Loucy (cell line): Measurements from ENCODE around the gene CCDC93.

Source experiments
- H2AFZ ChIP-seq: fragments of 200-600 bp; sonication (generic); 2 replicates; pipeline ENCODE4 v1.6.0; 2016; ENCODE audit warnings: antibody characterized with exemption, mild to moderate bottlenecking, low read length, moderate library complexity
- H3F3A ChIP-seq: fragments of 200-600 bp; 2 replicates; pipeline ENCODE4 v1.6.0; 2016; ENCODE audit warnings: antibody characterized with exemption, low read depth, mild to moderate bottlenecking
- H3K27me3 ChIP-seq: fragments of 200-600 bp; sonication (generic); 2 replicates; pipeline ENCODE4 v1.6.1; 2014; ENCODE audit warnings: low read length, mild to moderate bottlenecking; ENCODE audit not compliant: insufficient read depth, poor library complexity, severe bottlenecking
- H3K36me3 ChIP-seq: fragments of 200-600 bp; sonication (generic); 2 replicates; pipeline ENCODE4 v1.6.1; 2016; ENCODE audit warnings: low read length; ENCODE audit not compliant: insufficient read depth
- H3K4me1 ChIP-seq: fragments of 200-600 bp; sonication (generic); 2 replicates; pipeline ENCODE4 v1.5.1; 2014; ENCODE audit warnings: low read length, mild to moderate bottlenecking; ENCODE audit not compliant: insufficient read depth, poor library complexity, severe bottlenecking
- H3K4me2 ChIP-seq: fragments of 200-600 bp; sonication (generic); 2 replicates; pipeline ENCODE4 v1.6.0; 2014; ENCODE audit warnings: antibody characterized with exemption, low read length, low read depth, mild to moderate bottlenecking; ENCODE audit not compliant: poor library complexity, severe bottlenecking
- H3K4me3 ChIP-seq: fragments of 200-600 bp; sonication (generic); 2 replicates; pipeline ENCODE4 v1.5.1; 2014; ENCODE audit warnings: low read length, mild to moderate bottlenecking, mixed read lengths; ENCODE audit not compliant: poor library complexity, severe bottlenecking
- H3K79me2 ChIP-seq: fragments of 200-600 bp; sonication (generic); 2 replicates; pipeline ENCODE4 v1.6.1; 2014; ENCODE audit warnings: low read length; ENCODE audit not compliant: insufficient read depth
- H3K9ac ChIP-seq: fragments of 200-600 bp; sonication (generic); 2 replicates; pipeline ENCODE4 v1.6.0; 2014; ENCODE audit warnings: mild to moderate bottlenecking, low read depth, low read length, moderate library complexity; ENCODE audit not compliant: poor library complexity, severe bottlenecking
- H3K9me2 ChIP-seq: fragments of 200-600 bp; sonication (generic); replicated peaks from 2 replicates; pipeline ENCODE4 v1.6.1; 2016; ENCODE audit warnings: low read depth, low read length, mixed read lengths
- H3K9me3 ChIP-seq: fragments of 200-600 bp; sonication (generic); 2 replicates; pipeline ENCODE4 v1.6.1; 2014; ENCODE audit warnings: mild to moderate bottlenecking, antibody characterized with exemption, low read length, low read depth; ENCODE audit not compliant: insufficient read depth
- H4K20me1 ChIP-seq: fragments of 200-600 bp; sonication (generic); 2 replicates; pipeline ENCODE4 v1.6.0; 2014; ENCODE audit warnings: antibody characterized with exemption, low read length, mild to moderate bottlenecking; ENCODE audit not compliant: insufficient read depth, poor library complexity, severe bottlenecking
- EZH2phosphoT487 ChIP-seq: fragments of 200-600 bp; IDR thresholded peaks from 2 replicates; pipeline ENCODE4 v1.6.1; 2018; ENCODE audit warnings: antibody characterized with exemption, mild to moderate bottlenecking, moderate library complexity, borderline replicate concordance
- TF ChIP-seq, protein P1 (sequence below): fragments of 200-600 bp; sonication (generic); conservative IDR thresholded peaks from 2 replicates; pipeline ENCODE4 v1.5.1; 2014; ENCODE audit warnings: mild to moderate bottlenecking, antibody characterized with exemption, low read length

Gene CCDC93

DNA sequence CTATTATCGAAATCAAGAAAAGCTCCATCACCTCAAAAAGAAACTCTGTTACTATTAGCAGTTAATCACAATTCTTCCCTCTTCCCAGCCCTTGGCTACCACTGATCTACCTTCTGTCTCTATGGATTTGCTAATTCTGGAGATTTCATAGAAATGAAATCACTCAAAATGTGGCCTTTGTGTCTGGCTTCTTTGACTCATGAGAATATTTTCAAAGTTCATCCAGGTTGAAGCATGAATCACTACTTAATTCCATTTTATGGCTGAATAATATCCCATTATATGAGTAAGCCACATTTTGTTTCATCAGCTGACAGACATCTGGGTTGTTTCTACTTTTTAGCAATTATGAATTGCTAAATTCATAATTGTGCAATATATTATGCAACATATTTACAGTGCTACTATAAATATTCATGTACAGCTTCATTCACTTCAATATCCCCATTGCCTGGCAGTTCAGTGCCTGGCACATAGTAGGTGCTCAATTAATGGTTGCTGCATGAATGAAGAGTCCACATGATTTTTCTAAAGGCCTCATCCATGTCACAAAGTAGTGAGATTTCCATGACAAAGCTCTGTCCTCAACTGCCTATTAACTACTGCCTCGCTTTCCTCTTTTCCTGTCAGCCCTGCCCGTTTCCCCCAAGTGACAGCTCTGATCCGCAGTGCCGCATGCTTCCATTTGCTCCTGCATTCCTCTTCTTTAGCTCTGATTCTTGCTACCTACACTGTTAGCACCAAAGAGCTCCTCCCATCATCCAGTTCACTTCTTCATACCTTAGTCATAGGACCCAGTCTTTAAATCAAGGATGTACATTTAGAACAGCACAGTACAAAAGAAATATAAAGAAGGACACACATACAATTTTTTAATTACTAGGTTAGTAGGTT is 32.8 kb downstream of the CCDC93 start:
- no peak overlapping the region for H3K4me2 ChIP-seq
- no peaks in the 10 kb centered on the region for H3K4me1 ChIP-seq
- H3K4me3 ChIP-seq, result no peak overlapping the region

DNA sequence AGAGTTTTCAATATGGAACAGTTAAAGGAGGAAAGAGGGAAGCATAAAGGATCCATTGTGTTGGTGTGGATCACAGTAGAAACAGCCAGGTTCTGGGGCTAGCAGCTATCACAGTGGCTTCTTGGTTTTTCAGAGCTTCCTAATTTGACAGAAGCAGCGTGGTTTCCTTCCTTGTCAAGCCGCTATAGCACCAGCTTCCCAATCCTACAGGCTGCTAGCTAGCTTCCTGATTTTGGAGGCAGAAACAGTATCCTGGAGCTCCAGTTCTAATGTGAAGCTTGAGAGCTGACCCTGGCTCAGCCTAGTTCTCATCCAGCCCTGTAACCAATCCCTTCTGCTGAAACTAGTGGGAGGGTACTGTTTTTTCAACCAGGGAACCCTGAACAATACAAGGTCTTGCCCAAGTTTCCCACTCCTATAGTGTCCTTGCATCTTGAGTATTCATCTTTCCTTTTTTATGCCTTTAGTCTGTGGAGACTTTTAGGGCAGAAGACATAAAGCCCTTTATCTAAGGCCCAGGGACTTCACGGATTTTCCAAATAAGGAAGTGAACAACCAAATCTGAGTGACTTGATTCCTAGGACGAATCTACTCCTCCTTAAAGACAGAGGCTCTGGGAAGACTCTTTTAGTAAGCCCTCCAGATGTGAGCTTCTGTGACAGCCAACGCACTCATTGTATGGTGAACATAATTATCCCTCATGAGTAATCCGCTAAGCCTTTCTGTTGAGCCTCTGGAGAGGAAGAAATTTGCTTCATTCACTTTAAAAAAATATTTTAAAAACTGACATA is 33.8 kb downstream of the CCDC93 start:
- H3K9ac ChIP-seq, result no peak overlapping the region
- peaks cover 88% of the 10 kb centered on the region; the same call in 1 of the 2 replicates for H3K36me3 ChIP-seq
- no peaks in the 10 kb centered on the region for H3K4me1 ChIP-seq
- no peak overlapping the region for H3K4me3 ChIP-seq
- H3F3A ChIP-seq, result no peaks in the 10 kb centered on the region
- no peaks in the 10 kb centered on the region for H3K9me2 ChIP-seq
- no peaks in the 10 kb centered on the region for H3K9me3 ChIP-seq
- H3K27me3 ChIP-seq, result no peaks in the 10 kb centered on the region
- H3K4me2 ChIP-seq, result no peak overlapping the region
- TF ChIP-seq, protein P1, sequence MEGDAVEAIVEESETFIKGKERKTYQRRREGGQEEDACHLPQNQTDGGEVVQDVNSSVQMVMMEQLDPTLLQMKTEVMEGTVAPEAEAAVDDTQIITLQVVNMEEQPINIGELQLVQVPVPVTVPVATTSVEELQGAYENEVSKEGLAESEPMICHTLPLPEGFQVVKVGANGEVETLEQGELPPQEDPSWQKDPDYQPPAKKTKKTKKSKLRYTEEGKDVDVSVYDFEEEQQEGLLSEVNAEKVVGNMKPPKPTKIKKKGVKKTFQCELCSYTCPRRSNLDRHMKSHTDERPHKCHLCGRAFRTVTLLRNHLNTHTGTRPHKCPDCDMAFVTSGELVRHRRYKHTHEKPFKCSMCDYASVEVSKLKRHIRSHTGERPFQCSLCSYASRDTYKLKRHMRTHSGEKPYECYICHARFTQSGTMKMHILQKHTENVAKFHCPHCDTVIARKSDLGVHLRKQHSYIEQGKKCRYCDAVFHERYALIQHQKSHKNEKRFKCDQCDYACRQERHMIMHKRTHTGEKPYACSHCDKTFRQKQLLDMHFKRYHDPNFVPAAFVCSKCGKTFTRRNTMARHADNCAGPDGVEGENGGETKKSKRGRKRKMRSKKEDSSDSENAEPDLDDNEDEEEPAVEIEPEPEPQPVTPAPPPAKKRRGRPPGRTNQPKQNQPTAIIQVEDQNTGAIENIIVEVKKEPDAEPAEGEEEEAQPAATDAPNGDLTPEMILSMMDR, result no peak
- TF ChIP-seq EZH2phosphoT487, result no peak
- H2AFZ ChIP-seq, result no peak overlapping the region
- H3K79me2 ChIP-seq, result peaks cover 4% of the 10 kb centered on the region; the same call in 1 of the 2 replicates
- H4K20me1 ChIP-seq, result no peaks in the 10 kb centered on the region

More for the DNA sequence above, 32.8 kb downstream of the CCDC93 start:
- Histone ChIP-seq H3K79me2 (peaks cover 4% of the 10 kb centered on the region; the same call in 1 of the 2 replicates), H3K27me3 (no peaks in the 10 kb centered on the region), H4K20me1 (no peaks in the 10 kb centered on the region), H3K36me3 (peaks cover 87% of the 10 kb centered on the region; the same call in 1 of the 2 replicates), H3K9me3 (no peaks in the 10 kb centered on the region), H3K9ac (no peak overlapping the region), H3K9me2 (no peaks in the 10 kb centered on the region), H3F3A (no peaks in the 10 kb centered on the region), H2AFZ (no peak overlapping the region)
- no peak for TF ChIP-seq EZH2phosphoT487
- TF ChIP-seq, protein P1, result no peak

DNA sequence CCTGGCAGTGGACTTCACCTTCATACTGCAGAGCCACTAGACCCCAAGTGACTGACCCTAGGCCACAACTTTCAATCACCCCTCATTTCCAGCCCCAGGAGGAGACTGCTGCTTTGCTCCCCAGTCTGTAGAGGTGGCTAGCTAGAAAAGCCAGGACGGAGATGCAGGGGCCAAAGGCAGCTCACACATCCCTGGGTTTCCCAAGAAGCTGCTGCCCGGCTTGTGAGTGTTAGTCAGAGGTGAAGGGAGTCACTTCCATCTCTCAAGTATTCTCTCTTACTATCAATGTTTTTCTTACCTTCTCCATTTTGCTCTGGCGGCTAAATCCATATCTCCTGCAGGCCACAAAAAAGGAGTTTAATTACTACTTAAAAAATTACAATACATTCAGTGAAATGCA is 36.2 kb downstream of the CCDC93 start:
- no peaks in the 10 kb centered on the region for H3K4me1 ChIP-seq
- H3K79me2 ChIP-seq, result peaks cover 4% of the 10 kb centered on the region; the same call in 1 of the 2 replicates
- no peak overlapping the region for H3K9ac ChIP-seq
- H3K27me3 ChIP-seq, result no peaks in the 10 kb centered on the region
- peaks cover 91% of the 10 kb centered on the region; the same call in 1 of the 2 replicates for H3K36me3 ChIP-seq
- no peaks in the 10 kb centered on the region for H3K9me2 ChIP-seq
- no peaks in the 10 kb centered on the region for H4K20me1 ChIP-seq
- H3K4me3 ChIP-seq, result no peak overlapping the region
- no peak overlapping the region for H3K4me2 ChIP-seq
- no peaks in the 10 kb centered on the region for H3K9me3 ChIP-seq
- TF ChIP-seq EZH2phosphoT487, result no peak
- TF ChIP-seq, protein P1, result no peak
- H2AFZ ChIP-seq, result no peak overlapping the region
- no peaks in the 10 kb centered on the region for H3F3A ChIP-seq
